ENCODE measurements around the gene DNM1L. TPM values are rescaled to one million over a fixed set of nuclear protein-coding genes. Genes with fewer than 3 reads are reported as not detected.

DNM1L gene
- total RNA-seq, 1 donor from 2014 or later, result 53.5 TPM

GRCh38 chr12:32789446-32789845 is 110.3 kb downstream of the DNM1L start:
- intact Hi-C loops (cut with DNase I), result loop anchor here (10.0 kb wide), 1 partner anchor 105 kb away; the partner anchor contains the start of gene PKP2
- ATAC-seq, result no peak

GRCh38 chr12:32789916-32790315 is 110.8 kb downstream of the DNM1L start:
- DNase-seq (ENCODE audit: missing footprints) (no peak), ATAC-seq (no peak)
- intact Hi-C loops (cut with DNase I), result loop anchor here (10.0 kb wide), 1 partner anchor 105 kb away; the partner anchor contains the start of gene PKP2

More at GRCh38 chr12:32789446-32789845, 110.3 kb downstream of the DNM1L start:
- no peak for DNase-seq (ENCODE audit: missing footprints)

GRCh38 chr12:32794281-32794680 is 115.2 kb downstream of the DNM1L start:
- DNase-seq (ENCODE audit: missing footprints), result no peak
- intact Hi-C loops (cut with DNase I), result no loop called here
- no peak for ATAC-seq

Other genes with a start within 250 kb of the DNM1L start
- gene YARS2, start 76.6 kb downstream of the DNM1L start, total RNA-seq, result 9.7 TPM
- 378 TPM for gene PKP2, start 217.5 kb downstream of the DNM1L start, total RNA-seq

All from Right ventricle myocardium inferior (tissue), 1 donor.